Breast epithelium (tissue), 3 donors: ENCODE measurements around the gene ATP9B.

Source experiments
- POLR2AphosphoS5 ChIP-seq, 3 donors: sonication (generic); formaldehyde crosslinking; IDR thresholded peaks; one replicate each; pipeline ENCODE4 v1.6.1; 2017; ENCODE audit warnings: antibody characterized with exemption in 3 of 3
- TF ChIP-seq, protein P1 (sequence below), 3 donors: fragments of 450-650 bp; IDR thresholded peaks; one replicate each; pipeline ENCODE4 v1.5.1; 2016 to 2017; ENCODE audit warnings: antibody characterized with exemption in 3 of 3, mild to moderate bottlenecking in 3 of 3, moderate library complexity in 3 of 3

DNA sequence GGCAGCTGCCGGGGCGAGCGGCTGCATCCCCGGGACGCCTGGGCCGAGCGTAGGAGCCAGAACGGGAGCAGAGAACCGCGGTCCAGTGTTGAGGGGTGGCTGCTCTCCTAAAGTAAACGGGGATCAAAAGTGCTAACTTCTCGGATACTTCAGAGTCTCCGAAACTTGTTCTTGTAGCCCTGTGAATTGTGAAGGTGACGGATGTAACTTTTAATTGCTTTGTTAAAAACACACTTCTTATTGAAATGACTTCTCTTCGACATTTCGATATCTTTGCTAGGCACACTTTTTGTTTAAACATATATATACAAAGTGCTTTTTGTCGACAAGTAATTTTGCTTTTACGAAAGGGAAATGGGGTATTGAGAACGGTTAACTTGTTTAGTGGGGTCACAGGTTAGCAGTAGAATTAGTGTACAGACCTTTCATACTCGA lies 540 bp downstream of the ATP9B start:
- TF ChIP-seq POLR2AphosphoS5 (IDR thresholded peaks at IDR 0.05) = no peak
- TF ChIP-seq, protein P1, sequence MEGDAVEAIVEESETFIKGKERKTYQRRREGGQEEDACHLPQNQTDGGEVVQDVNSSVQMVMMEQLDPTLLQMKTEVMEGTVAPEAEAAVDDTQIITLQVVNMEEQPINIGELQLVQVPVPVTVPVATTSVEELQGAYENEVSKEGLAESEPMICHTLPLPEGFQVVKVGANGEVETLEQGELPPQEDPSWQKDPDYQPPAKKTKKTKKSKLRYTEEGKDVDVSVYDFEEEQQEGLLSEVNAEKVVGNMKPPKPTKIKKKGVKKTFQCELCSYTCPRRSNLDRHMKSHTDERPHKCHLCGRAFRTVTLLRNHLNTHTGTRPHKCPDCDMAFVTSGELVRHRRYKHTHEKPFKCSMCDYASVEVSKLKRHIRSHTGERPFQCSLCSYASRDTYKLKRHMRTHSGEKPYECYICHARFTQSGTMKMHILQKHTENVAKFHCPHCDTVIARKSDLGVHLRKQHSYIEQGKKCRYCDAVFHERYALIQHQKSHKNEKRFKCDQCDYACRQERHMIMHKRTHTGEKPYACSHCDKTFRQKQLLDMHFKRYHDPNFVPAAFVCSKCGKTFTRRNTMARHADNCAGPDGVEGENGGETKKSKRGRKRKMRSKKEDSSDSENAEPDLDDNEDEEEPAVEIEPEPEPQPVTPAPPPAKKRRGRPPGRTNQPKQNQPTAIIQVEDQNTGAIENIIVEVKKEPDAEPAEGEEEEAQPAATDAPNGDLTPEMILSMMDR (IDR thresholded peaks at IDR 0.05) = no peak
